Globus pallidus (tissue), 1 donor: ENCODE results near the gene QKI.
"Not testable (repeated sequence)": the region's sequence is repeated elsewhere in the genome, so short reads cannot be mapped to it uniquely, and the experiment has no call there.

Experiments
- DNase-seq: peaks from one replicate; pipeline ENCODE4 v3.0.0-alpha.2; 2015; ENCODE audit warnings: low spot score

QKI gene

DNA sequence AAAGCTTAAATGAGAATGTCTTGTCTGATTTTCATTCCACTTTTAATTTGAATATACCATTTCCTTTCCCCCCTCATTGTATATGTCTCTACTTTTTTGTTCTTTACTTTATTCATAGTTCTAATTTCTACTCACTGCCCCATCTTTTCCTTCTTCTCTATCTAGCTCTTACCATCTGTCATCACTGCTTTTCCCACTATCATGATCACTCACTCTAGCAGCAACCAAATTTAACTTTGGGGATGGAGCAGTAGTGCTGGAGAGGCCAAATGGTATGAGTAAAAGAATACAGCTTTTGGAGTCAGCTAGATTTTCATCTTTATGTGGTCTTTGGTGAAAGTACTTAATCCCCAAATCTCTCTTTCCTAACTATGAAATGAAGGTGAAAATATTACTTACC is 25.5 kb downstream of the QKI start:
- no peak for DNase-seq

DNA sequence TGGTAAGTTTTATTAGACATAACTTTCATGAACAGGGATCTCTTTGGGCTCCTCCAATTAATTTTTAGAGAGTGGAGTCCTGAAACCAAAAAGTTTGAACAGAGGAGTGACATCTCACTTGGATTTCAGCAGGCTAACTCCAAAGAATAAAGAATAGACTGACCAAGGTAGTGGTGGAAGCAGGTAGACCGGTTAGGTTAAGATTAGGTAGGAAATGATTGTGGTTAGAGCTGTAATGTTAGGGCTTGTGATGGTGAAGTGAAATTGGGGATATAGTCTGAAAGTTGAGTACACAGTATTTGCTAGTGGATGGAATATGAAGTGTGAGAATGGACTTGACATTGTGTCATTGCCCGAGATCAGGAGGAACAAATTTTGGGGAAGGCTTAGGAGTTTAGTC is 27.8 kb downstream of the QKI start:
- no peak for DNase-seq

DNA sequence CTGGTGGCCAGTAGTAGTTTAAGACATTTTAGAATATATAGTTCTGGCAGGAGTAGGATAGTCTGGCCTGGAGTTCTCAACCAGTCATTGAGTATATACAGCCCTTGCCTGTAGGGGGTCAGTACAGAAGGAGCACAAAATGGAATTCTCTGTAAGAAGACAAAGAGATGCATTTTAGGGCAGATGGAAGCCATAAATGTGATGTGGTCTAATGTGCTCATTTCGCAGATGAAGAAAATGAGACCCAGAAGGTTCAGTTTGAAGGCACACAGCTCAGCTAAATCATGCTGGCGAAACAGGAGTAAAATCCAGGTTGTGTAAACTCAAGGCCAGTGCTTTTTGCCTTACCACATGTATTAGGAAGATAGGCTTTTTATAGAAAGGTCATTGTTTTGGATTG is 29.6 kb downstream of the QKI start:
- DNase-seq = no peak

DNA sequence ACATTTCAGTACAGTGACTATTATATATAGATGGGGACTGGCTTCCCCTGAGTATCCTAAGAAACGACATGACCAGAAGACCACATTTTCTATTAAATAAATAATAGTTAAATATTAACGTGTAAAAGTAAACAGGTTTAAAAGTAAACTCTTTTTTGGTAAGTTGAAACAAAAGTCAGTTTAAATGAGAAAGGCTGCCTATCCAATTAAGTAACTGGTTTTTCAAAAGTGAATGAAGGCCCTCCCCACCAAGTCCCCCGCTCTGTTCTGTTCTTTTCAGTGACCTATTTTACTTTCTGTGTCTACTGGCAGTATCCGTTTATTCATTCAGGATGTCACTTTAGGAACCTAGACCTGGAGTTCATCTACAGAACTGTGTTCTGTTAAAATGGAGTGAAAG is 32.0 kb downstream of the QKI start:
- DNase-seq = no peak

DNA sequence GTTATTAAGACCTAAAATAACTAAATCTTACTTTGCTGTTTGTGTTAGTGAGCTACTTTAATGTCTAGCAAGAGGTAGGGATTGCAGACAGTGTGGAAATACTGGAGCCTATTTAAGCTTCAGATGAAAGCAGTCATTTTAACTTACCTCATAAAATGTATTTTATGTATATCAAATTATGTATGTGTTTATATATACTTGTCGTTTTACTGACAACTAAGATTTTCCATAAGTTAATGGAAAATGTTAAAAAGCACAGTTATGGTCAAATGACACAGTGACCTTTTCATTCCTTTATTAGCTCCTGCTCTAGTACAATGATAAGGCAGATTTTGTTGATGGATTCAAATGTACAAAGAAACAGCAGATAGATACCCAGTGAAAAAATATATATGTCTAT is 34.6 kb downstream of the QKI start:
- no peak for DNase-seq

DNA sequence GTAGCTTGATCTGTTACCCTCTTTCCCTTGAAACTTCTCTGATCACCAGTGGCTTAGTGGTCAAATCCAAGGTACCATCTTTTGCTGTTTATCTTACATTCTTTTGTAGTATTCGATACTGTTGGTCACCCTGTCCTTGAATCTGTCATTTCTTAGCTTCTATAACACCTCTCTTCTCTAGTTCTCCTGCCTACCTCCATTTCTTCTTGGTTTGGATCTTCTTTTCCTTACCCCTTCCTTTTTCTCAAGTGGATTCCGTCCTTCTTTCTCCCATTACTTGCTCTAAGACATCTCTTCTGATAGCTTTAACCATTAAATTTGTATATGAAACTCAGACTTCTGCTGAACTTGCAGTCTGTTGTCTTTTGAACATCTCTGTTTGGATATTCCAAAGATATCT is 39.9 kb downstream of the QKI start:
- DNase-seq = no peak

DNA sequence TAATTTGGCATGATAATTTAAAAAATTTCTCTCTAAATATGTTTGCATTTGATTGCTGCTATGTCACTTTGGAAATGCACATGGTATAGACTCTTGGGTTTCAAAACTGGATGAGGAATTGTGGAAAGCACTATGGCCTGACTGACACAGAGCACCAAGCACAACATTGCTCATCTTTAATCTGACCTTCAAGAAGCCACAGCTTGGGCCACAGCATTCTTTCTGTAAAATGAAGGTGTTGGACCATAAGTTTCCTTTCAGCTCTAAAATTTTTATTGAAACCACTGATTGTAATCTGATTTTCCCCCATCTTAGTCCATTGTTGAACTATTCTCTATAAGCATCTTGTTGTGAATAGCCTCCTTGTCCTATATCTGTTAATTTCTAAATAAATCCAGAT is 41.0 kb downstream of the QKI start:
- DNase-seq = no peak

DNA sequence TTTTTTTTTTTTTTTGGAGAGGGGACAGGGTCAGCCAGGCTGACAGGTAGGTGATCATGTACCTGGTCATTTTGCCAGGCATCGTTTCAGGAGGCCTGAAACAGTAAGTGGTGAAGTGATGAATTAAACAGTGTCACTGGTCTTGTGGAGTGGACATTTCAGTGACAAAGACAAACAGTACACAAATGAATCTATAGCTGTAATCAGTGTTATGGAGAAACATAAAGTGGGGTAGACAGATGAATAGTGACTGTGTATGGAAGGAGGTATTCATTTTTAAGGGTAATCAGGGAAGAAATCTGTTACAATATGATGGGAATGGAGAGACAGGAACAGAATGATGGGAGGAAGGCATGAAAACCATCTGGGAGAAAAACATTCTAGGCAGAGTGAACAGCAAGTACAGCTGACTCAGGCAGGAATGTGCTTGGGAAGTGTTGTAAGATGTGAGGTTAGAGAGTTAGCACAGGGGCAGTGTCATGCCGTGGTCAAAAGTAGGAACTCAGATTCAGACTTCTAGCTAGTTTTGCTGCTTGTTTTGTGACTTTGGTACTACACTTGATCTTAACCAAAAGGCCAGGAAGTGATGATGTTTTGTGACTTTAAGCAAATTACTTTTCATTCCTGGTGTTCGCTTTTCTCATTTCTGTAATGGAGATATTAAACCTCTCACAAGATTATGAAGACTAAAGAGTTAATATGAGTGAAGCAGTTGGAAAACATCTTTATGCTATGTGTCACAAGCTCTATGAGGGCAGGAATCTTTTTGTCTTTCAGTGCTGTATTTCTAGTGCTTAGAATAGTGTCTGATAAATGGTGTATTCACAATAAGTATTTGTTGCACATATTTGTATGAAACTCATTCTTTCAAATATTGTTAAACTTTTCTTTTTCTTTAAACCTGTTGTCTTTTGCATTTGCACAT is 43.4 kb downstream of the QKI start:
- no peak for DNase-seq

DNA sequence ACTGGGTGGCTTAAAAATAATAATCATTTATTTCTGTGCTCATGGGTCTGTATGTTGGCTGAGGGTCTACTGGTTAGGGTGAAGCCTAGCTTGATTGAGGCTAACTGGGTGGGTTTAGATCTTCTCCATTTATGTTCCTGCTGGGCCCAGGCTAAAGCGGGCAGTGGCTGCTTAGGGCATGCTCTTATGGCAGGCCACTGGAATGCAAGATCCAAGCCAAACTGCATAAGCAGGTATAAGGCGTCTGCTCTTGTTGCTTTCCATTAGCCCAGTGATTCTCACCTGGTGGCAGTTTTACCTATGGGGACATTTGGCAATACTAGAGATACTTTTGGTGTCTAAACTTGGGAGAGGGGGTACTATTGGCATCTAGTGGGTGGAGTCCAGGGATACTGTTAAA is 44.5 kb downstream of the QKI start:
- DNase-seq = no peak

DNA sequence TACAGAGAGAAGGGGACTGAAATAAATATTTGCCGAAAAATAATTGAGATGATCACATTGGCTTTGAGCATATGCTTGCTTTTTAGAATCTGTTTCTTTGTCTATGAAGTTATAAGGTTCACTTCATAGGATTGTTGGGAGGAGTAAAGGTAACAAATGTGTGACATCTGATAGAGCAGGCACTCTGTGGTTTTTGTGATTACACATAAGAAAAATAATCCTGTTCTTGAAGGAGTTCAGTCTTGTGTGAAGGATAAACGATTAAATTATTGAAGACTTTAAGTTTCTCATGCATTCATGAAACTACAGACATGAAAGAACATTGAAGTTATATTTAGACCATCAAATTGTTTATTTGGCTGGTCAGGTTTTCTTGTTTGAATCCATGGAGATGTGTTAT is 45.0 kb downstream of the QKI start:
- no peak for DNase-seq

DNA sequence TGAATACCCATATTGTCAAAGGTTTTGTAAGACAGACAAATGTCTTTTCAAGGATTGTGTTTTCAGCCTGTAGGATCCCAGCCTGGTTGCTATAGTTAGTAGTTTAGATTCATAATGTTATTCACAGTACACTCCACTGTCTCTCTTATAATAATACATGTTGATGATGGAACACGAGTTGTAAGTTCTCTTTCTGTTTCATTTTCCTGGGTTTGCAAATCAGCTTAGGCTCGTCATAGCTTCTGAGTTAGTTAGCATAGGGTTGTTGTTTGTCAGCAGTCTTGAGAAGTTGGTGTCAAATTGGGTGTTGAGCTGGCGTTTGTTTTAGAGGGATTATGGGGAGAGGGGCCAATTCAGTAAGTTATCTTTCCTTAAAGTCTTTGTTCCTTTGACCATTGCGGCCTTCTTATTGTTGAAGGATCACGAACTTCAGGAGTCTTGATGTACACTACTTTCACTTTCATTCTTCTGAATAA is 45.8 kb downstream of the QKI start:
- DNase-seq = no peak

DNA sequence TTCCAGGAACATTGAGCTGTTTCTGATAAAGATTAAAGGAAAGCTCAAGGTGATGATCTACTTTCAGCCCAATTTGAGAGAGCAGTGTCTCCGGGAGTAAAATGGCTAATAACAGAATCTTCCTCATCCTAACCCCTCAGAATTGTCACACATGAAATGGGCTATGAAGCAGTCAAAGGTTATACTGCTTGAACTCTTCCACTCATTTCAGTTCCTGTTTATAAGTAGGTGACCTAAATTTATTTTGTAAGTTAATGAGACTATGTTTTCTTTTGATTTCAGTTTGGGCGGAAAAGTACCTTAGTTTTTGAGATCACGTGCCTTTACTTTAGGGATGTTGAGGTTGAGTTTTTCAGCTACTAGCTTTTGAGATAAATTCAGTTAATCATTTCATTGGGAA is 47.2 kb downstream of the QKI start:
- DNase-seq = no peak

DNA sequence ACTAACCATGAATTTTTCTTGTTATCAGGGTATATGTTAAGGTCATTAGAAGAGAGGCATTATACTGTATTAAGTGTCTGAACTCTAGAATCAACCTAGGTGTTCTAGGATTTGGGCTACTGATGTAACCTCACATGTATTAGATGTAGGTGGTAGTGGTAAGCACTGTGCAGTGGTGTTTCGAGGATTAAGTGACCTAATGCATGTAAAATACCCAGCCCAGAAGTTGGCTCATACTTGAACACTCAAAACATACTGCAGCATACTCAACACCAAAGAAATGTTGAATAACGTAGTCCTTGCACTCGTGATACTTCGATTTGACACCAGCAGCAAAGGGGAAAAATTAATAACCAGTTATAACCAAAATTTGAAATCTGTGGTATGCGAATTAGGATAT is 48.7 kb downstream of the QKI start:
- DNase-seq = no peak

DNA sequence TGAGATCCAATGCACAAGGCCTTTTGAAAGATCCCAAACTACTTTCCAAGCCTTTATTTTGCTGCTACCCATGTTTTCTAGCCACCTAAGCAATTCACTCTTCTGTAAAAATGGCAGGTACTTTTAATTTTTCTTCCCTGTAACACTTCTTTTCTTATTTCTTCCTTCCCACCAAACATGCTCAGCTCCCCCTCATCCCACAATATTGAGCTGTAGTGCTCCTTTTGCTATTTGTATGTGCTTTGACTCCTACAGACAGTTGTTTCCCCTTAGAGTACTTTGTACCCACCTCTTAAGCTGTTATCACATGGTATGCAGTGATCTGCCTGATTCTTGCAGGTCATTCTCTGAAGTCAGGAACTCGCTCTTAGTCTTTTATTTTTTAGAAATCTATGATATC is 49.3 kb downstream of the QKI start:
- no peak for DNase-seq

DNA sequence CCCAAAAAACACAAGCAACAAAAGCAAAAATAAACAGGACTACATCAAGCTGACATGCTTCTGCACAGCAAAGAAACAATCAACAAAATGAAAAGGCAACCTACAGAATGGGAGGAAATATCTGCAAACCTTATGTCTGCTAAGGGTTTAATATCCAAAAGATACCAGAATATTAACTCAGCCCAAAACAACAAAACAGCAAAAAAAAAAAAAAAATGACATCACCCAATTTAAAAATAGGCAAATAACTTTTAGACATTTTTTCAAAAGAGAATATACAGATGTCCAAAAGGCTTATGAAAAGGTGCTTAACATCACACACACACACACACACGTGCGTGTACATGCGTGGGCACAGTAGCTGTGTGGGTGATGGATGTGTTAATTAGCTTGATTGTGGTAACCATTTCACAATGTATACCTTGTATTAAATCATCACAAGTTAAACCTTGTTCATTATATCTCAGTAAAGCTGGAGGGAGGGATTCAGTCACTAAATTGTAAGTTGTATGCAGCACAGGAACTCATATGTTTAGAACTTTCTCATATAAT is 52.4 kb downstream of the QKI start:
- no peak for DNase-seq

DNA sequence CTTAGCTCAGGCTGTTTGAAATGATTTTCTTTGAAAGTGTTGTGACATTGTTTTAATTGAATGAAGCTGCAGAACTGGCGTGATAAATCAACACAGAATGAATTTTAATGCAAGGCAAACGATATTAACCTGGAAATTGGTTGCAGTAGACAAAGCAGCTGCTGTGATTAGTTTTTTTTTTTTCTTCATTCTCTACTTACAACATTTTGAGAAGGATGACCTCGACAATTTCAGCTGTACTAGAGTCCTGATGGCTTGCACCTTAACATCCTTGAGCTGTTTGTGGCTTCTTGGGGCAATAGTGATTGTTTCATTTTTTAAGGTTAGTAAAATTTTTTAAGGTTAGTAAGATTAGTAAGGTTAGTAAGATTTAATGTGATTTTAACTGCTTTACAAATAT is 54.2 kb downstream of the QKI start:
- no peak for DNase-seq

DNA sequence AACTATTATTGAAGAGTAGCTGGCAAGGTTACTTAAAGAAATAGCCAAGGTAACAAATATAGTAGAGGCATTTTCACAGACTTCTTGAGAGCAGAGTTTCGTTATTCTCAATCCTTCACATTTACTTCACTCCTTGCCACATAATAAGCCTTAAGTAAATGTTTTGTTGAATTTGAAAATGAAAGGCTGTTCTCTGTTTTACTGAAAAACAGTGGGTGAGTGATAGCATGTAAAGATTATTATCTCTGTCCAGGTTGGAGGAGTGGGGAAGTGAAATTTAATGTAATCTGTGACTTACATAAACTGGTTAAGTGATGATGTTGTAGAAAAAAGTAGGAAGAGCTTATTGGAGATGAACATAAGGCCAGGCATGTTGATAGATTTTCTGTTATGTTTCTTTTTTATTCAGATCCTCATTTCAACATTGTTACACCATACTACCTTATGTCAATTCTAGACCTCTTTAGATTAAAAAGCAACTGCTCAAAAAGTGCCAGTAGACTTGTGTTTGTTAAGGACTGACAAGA is 55.0 kb downstream of the QKI start:
- DNase-seq = no peak

DNA sequence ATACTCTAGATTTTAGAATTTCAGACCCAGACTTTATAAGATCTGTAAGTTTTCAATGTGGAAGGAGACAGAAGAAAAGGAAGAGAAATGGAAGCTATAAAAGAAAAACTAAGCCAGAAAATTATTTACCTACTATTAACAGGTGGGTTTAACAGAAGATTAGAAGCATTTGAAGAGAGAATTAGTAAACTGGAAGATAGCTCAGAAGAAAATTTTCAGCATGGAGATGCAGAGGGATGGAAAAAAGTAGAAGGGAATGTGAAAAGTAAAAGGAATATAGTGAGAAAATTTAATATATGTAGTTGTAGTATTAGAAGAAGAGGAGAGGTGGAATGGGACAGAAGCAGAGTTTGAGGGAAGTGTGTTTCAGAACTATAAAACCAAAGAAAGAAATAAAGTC is 56.1 kb downstream of the QKI start:
- DNase-seq = no peak

DNA sequence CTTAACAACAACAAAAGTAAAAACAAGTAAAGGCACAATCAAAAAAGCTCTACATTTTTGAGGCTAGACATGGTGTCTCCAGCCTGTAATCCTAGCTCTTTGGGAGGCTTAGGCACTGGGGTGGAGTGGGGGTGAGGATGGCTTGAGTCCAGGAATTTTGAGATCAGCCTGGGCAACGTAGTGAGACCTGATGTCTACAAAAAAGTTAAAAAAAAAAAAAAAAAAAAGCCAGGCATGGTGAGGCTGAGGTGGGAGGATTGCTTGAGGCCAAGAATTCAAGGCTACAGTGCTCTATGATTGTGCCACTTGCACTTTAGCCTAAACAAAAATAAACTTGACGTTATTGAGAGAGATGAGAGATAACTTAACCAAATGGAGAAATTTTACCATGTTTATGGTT is 60.1 kb downstream of the QKI start:
- DNase-seq = no peak

DNA sequence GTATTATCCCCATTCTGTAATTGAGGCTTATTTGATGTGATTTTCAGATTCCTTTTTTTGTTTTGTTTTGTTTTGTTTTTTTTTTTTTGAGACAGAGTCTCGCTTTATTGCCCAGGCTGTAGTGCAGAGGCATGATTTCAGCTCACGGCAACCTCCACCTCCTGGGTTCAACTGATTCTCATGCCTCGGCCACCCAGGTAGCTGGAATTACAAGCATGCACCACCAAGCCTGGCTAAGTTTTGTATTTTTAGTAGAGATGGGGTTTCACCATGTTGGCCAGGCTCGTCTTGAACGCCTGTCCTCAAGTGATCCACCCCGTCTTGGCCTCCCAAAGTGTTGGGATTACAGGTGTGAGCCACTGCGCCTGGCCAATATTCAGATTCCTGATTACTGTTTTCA is 62.4 kb downstream of the QKI start:
- DNase-seq = not testable (repeated sequence)

DNA sequence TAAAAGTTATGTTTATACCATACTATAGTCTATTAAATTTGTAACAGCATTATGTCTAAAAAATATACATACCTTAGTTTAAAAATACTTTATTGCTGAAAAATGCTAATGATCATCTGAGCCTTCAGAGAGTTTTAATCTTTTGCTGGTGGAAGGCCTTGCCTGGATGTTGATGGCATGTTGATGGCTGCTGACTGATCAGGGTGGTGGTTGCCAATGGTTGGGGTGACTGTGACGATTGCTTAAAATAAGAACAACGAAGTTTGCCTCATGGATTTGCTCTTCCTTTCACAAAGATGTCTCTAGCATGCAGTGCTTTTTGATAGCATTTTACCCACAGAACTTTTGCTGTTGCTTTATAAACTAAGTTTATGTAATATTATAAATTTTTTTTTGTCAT is 68.6 kb downstream of the QKI start:
- no peak for DNase-seq

DNA sequence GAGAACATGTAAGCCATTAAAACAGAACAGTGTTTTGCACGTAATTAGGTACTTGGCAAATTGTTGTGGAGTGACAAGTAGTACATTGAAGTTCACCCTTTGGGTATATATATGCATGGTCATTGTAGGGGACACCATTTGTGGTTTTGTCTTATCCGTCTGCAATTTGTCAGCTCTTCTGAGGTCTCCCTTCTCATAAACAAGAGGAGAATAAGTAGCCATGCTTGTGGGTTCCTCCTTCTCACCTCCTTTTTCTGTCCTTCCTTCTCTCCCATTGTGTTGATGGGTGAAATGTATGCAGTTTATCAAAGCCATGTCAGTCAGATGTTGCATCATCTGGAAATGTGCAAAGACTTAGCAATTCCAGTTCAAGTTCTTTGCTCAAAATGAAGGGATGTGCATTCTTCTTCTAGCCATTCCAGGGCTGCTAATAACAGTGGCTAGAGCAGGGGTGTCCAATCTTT is 70.9 kb downstream of the QKI start:
- DNase-seq = no peak

DNA sequence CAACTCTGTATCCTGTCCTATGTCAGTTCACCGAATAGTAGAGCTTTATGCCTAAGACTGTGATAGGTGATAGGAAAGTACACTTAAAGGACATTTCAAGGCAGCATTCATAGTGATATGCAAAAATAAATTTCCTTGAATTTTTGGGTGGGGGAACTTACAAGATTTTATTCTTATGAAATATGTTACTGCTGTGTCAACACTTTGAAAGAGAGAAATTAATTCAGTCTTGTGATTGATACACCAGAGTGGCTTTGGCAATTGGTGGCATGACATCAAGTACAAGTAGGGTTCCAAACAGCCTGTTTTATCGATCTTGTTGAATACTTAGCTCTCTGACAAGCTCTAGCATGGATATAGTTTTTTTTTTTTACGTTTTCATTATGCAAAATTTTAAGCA is 72.3 kb downstream of the QKI start:
- no peak for DNase-seq

DNA sequence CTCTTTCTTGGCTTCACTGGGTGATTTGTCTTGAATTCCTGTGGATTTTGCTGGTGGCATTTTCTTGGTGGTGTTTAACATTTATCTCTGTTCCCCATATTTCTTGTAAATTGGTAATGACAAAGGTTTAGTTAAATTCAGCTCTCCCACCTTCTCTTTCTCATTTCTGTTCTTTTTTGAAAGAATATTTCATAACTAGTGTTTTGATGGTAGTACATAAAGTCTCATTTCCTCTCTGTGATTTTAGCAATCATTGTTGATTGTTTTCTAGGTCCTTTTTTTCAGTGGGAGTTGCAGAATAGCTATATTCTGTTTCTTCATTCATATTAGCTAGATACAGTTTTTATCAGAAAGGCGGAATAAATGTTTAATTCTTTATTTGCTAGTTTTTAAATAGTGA is 73.1 kb downstream of the QKI start:
- DNase-seq = no peak
